ENCODE measurements around the gene MS4A5. TPM values are rescaled to one million over a fixed set of nuclear protein-coding genes. Genes with fewer than 3 reads are reported as not detected.
"Not testable (repeated sequence)": the region's sequence is repeated elsewhere in the genome, so short reads cannot be mapped to it uniquely, and the experiment has no call there.

The MS4A5 gene
- total and polyA plus RNA-seq, 2 experiments from 2014 or later = not detected

GRCh38 chr11:60447070-60447469, 17.7 kb downstream of the MS4A5 start:
- no peaks in the 10 kb centered on the region for H3K36me3 ChIP-seq (ENCODE audit: low read depth)
- no peaks in the 10 kb centered on the region for H3K4me1 ChIP-seq (ENCODE audit: insufficient read depth)
- no peak overlapping the region for H3K27ac ChIP-seq
- H4K20me1 ChIP-seq (ENCODE audit: insufficient read depth) = no peaks in the 10 kb centered on the region
- no peak for TF ChIP-seq EZH2phosphoT487 (IDR thresholded peaks at IDR 0.05; ENCODE audit: insufficient read depth, low read depth)
- no peak for TF ChIP-seq EZH2 (IDR thresholded peaks at IDR 0.05; ENCODE audit: insufficient read depth, poor library complexity, severe bottlenecking)
- in situ Hi-C loops (cut with MboI) = no loop called here
- H3K4me2 ChIP-seq (ENCODE audit: unreplicated experiment) = no peak overlapping the region
- no peaks in the 10 kb centered on the region for H3K9me2 ChIP-seq (ENCODE audit: insufficient read depth)
- H3K79me2 ChIP-seq (ENCODE audit: insufficient read depth) = no peaks in the 10 kb centered on the region
- no peaks in the 10 kb centered on the region for H3K9me3 ChIP-seq (ENCODE audit: low read depth)
- H3F3A ChIP-seq (ENCODE audit: insufficient read depth) = no peaks in the 10 kb centered on the region
- H2AFZ ChIP-seq = no peak overlapping the region
- no peaks in the 10 kb centered on the region for H3K27me3 ChIP-seq (replicated peaks; ENCODE audit: insufficient read depth)
- H3K9ac ChIP-seq = no peak overlapping the region
- DNase-seq = no peak
- H3K4me3 ChIP-seq = no peak overlapping the region

GRCh38 chr11:60447846-60448245, 18.5 kb downstream of the MS4A5 start:
- Histone ChIP-seq H3K27ac (no peak overlapping the region), H3K4me1 (ENCODE audit: insufficient read depth) (no peaks in the 10 kb centered on the region), H3K9ac (no peak overlapping the region), H2AFZ (no peak overlapping the region), H3K9me2 (ENCODE audit: insufficient read depth) (no peaks in the 10 kb centered on the region), H3K79me2 (ENCODE audit: insufficient read depth) (no peaks in the 10 kb centered on the region), H3K9me3 (ENCODE audit: low read depth) (no peaks in the 10 kb centered on the region), H3K4me2 (ENCODE audit: unreplicated experiment) (no peak overlapping the region), H3K27me3 (replicated peaks; ENCODE audit: insufficient read depth) (no peaks in the 10 kb centered on the region), H3K36me3 (ENCODE audit: low read depth) (no peaks in the 10 kb centered on the region), H3K4me3 (no peak overlapping the region), H3F3A (ENCODE audit: insufficient read depth) (no peaks in the 10 kb centered on the region), H4K20me1 (ENCODE audit: insufficient read depth) (no peaks in the 10 kb centered on the region)
- no peak for DNase-seq
- in situ Hi-C loops (cut with MboI) = no loop called here
- TF ChIP-seq EZH2 (IDR thresholded peaks at IDR 0.05; ENCODE audit: insufficient read depth, poor library complexity, severe bottlenecking) (no peak), EZH2phosphoT487 (IDR thresholded peaks at IDR 0.05; ENCODE audit: insufficient read depth, low read depth) (no peak)

- H3F3A ChIP-seq (ENCODE audit: insufficient read depth); H3K9me2 ChIP-seq (ENCODE audit: insufficient read depth); H3K4me1 ChIP-seq (ENCODE audit: insufficient read depth); H3K36me3 ChIP-seq (ENCODE audit: low read depth); H3K9ac ChIP-seq; H3K9me3 ChIP-seq (ENCODE audit: low read depth); H3K79me2 ChIP-seq (ENCODE audit: insufficient read depth); H2AFZ ChIP-seq; H3K27ac ChIP-seq; H3K4me3 ChIP-seq; in situ Hi-C loops (cut with MboI); H3K4me2 ChIP-seq (ENCODE audit: unreplicated experiment); DNase-seq; H4K20me1 ChIP-seq (ENCODE audit: insufficient read depth); H3K27me3 ChIP-seq (replicated peaks; ENCODE audit: insufficient read depth): not testable (repeated sequence)
- WGBS, 2 experiments (ENCODE audit: low coverage in 1 of 2, low lambda C conversion rate in 2 of 2, missing lambda C conversion rate in 2 of 2) = 75 to 80% methylated on average over 1 to 22 of the region's 32 CpGs
Observed at GRCh38 chr11:60451185-60451584, 21.8 kb downstream of the MS4A5 start.

GRCh38 chr11:60454212-60454611, 24.8 kb downstream of the MS4A5 start:
- Histone ChIP-seq H4K20me1 (ENCODE audit: insufficient read depth) (no peaks in the 10 kb centered on the region), H3K27ac (no peak overlapping the region), H3F3A (ENCODE audit: insufficient read depth) (no peaks in the 10 kb centered on the region), H3K9me3 (ENCODE audit: low read depth) (no peaks in the 10 kb centered on the region), H3K9ac (no peak overlapping the region), H3K4me2 (ENCODE audit: unreplicated experiment) (no peak overlapping the region), H3K9me2 (ENCODE audit: insufficient read depth) (no peaks in the 10 kb centered on the region), H3K79me2 (ENCODE audit: insufficient read depth) (no peaks in the 10 kb centered on the region), H2AFZ (no peak overlapping the region), H3K27me3 (replicated peaks; ENCODE audit: insufficient read depth) (no peaks in the 10 kb centered on the region), H3K36me3 (ENCODE audit: low read depth) (no peaks in the 10 kb centered on the region), H3K4me3 (no peak overlapping the region), H3K4me1 (ENCODE audit: insufficient read depth) (no peaks in the 10 kb centered on the region)
- in situ Hi-C loops (cut with MboI) = no loop called here
- DNase-seq = no peak
- no peak for TF ChIP-seq EZH2phosphoT487 (IDR thresholded peaks at IDR 0.05; ENCODE audit: insufficient read depth, low read depth)
- TF ChIP-seq EZH2 (IDR thresholded peaks at IDR 0.05; ENCODE audit: insufficient read depth, poor library complexity, severe bottlenecking) = no peak

- Histone ChIP-seq H4K20me1 (ENCODE audit: insufficient read depth) (no peaks in the 10 kb centered on the region), H3K27me3 (replicated peaks; ENCODE audit: insufficient read depth) (no peaks in the 10 kb centered on the region), H3K4me1 (ENCODE audit: insufficient read depth) (no peaks in the 10 kb centered on the region), H3K9me2 (ENCODE audit: insufficient read depth) (no peaks in the 10 kb centered on the region), H3K27ac (no peak within 1 kb of the TSS), H3K9me3 (ENCODE audit: low read depth) (no peaks in the 10 kb centered on the region), H3K9ac (no peak within 1 kb of the TSS), H3K36me3 (ENCODE audit: low read depth) (no peaks in the 10 kb centered on the region), H2AFZ (no peak within 1 kb of the TSS), H3F3A (ENCODE audit: insufficient read depth) (no peaks in the 10 kb centered on the region), H3K79me2 (ENCODE audit: insufficient read depth) (no peaks in the 10 kb centered on the region), H3K4me2 (ENCODE audit: unreplicated experiment) (no peak within 1 kb of the TSS), H3K4me3 (no peak within 1 kb of the TSS)
- TF ChIP-seq EZH2phosphoT487 (IDR thresholded peaks at IDR 0.05; ENCODE audit: insufficient read depth, low read depth) (no peak), EZH2 (IDR thresholded peaks at IDR 0.05; ENCODE audit: insufficient read depth, poor library complexity, severe bottlenecking) (no peak)
- in situ Hi-C loops (cut with MboI) = no loop called here
- DNase-seq = no peak
- WGBS, 2 experiments (ENCODE audit: low coverage in 1 of 2, low lambda C conversion rate in 2 of 2, missing lambda C conversion rate in 2 of 2) = 3 to 7% methylated on average over 4 of the region's 4 CpGs
Observed at GRCh38 chr11:60455531-60456042, 26.2 kb downstream of the MS4A5 start, which contains the start of gene MS4A1. MS4A1 (plus strand) TSS chr11:60455847; CDS start chr11:60462375, 6,528 bp downstream.
